Panc1 (cell line): ENCODE data around the gene SHOC1. TPM values are rescaled to one million over a fixed set of nuclear protein-coding genes. Genes with fewer than 3 reads are reported as not detected.
"Not testable (repeated sequence)": the region's sequence is repeated elsewhere in the genome, so short reads cannot be mapped to it uniquely, and the experiment has no call there.

Experiments used
- ATAC-seq: fragments of 200-7000 bp; cut with Tn5 transposase; 2 replicates; pipeline ENCODE4 v1.9.1; 2020; ENCODE audit warnings: mild to moderate bottlenecking, moderate library complexity
- BruUV-seq: library from RNA; stranded (reverse); fragments of 400-500 nt; replicated peaks from 2 replicates; lab custom pipeline; 2021; lab: Mats Ljungman, UMichigan
- CTCF ChIA-PET: fragments of 300-600 bp; sonication (Branson Sonifier 250); formaldehyde crosslinking; loops from one replicate; lab custom pipeline; 2022; ENCODE audit warnings: antibody characterized with exemption; lab: Charles Lee
- POLR2A ChIA-PET: fragments of 300-600 bp; sonication (Branson Sonifier 250); formaldehyde crosslinking; loops from one replicate; lab custom pipeline; 2022; ENCODE audit warnings: antibody characterized with exemption; lab: Charles Lee
- DNase-seq: peaks from one replicate; pipeline ENCODE4 v3.0.0-alpha.2; 2010; ENCODE audit warnings: low read depth, low spot score
- H3K27ac ChIP-seq: 2 replicates; pipeline ENCODE4 v1.5.1; 2011; ENCODE audit warnings: mild to moderate bottlenecking, low read length, inconsistent platforms
- H3K27me3 ChIP-seq: fragments of 200-500 bp; sonication (Bioruptor generic); 2 replicates; pipeline ENCODE4 v1.6.0; 2014; ENCODE audit warnings: low read length, inconsistent platforms; ENCODE audit not compliant: control insufficient read depth, insufficient read depth
- H3K36me3 ChIP-seq: fragments of 200-500 bp; sonication (Bioruptor generic); 2 replicates; pipeline ENCODE4 v1.5.1; 2014; ENCODE audit warnings: inconsistent platforms, mild to moderate bottlenecking, low read length, moderate library complexity; ENCODE audit not compliant: control insufficient read depth, insufficient read depth
- H3K4me1 ChIP-seq: 2 replicates; pipeline ENCODE4 v1.5.1; 2011; ENCODE audit warnings: inconsistent platforms, mild to moderate bottlenecking, low read length, moderate library complexity; ENCODE audit not compliant: control insufficient read depth, insufficient read depth
- H3K4me3 ChIP-seq, 2 experiments: 2 replicates each; pipeline ENCODE4 v1.5.1; 2011 to 2012; ENCODE audit warnings: low read depth in 2 of 2, low read length in 2 of 2, mild to moderate bottlenecking in 2 of 2, inconsistent platforms in 1 of 2, moderate library complexity in 1 of 2
- H3K9me3 ChIP-seq: fragments of 200-500 bp; sonication (Bioruptor generic); 2 replicates; pipeline ENCODE4 v1.5.1; 2014; ENCODE audit warnings: low read depth, mild to moderate bottlenecking, inconsistent platforms, low read length, moderate library complexity; ENCODE audit not compliant: control insufficient read depth, insufficient read depth
- POLR2AphosphoS5 ChIP-seq: IDR thresholded peaks from 2 replicates; pipeline ENCODE4 v1.6.1; 2012; ENCODE audit warnings: mild to moderate bottlenecking, low read depth, low read length, moderate library complexity
- SIN3A ChIP-seq: IDR thresholded peaks from 2 replicates; pipeline ENCODE4 v1.6.1; 2012; ENCODE audit warnings: low read depth, mild to moderate bottlenecking, low read length, moderate library complexity, borderline replicate concordance; ENCODE audit not compliant: insufficient read depth
- TCF7L2 ChIP-seq: IDR thresholded peaks from 2 replicates; pipeline ENCODE4 v1.6.1; 2011; ENCODE audit warnings: mild to moderate bottlenecking, low read depth, low read length, inconsistent platforms
- in situ Hi-C: cut with HindIII; loops from 2 replicates; pipeline ENCODE4 v1.10.0; 2016; ENCODE audit warnings: low sequenced_read_pairs, low pct_unique_long_range_greater_than_20kb
- intact Hi-C: fragments of 100-400 bp; cut with micrococcal nuclease; formaldehyde crosslinking; loops from one replicate; pipeline ENCODE4 v1.10.0; 2022; ENCODE audit not compliant: unreplicated experiment
- total RNA-seq: library from RNA; stranded (reverse); gene quantifications from one replicate; pipeline ENCODE4 v1.2.1, GENCODE V29; 2021; ENCODE audit not compliant: unreplicated experiment
- TF ChIP-seq, protein P1 (sequence below): fragments of 450-650 bp; IDR thresholded peaks from 2 replicates; pipeline ENCODE4 v1.5.1; 2017; ENCODE audit warnings: mild to moderate bottlenecking
- TF ChIP-seq, protein P2 (sequence below), 2 experiments: IDR thresholded peaks; 2 replicates each; pipeline ENCODE4 v1.6.1; 2011 to 2012; ENCODE audit warnings: low read depth in 2 of 2, control low read depth in 1 of 2, low read length in 1 of 2, mild to moderate bottlenecking in 1 of 2, moderate library complexity in 1 of 2; ENCODE audit not compliant: insufficient read depth in 1 of 2

Gene SHOC1
- total RNA-seq, 1 experiment from 2014 or later = 0.10 TPM

DNA sequence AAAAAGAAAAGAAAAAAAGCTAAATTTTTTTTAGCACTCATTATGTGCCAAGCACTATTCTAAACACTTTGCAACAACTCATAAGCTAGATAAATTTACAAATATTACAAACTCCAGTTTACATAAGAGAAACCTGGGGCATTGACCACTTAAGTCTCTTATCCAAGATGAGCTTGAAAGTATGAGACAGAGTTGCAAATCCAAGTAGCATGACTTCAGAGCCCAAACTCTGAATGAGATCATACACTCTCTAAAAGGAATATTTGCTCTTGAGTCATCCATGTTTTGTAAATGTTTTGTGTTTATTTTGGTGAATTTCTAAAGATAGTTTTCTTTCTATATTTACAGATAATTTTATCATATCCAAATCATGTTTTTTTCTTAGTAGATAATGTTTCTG is 4.0 kb upstream of the SHOC1 start:
- Histone ChIP-seq H3K9me3 (no peaks in the 10 kb centered on the region), H3K27ac (no peak overlapping the region), H3K27me3 (no peaks in the 10 kb centered on the region), H3K4me3 (no peak overlapping the region), H3K4me1 (no peaks in the 10 kb centered on the region), H3K36me3 (no peaks in the 10 kb centered on the region; the same call in 1 of the 2 replicates)
- ChIA-PET CTCF (no interaction called here), POLR2A (no interaction called here)
- peak; percentile 66 for DNase-seq
- in situ Hi-C loops = no loop called here
- BruUV-seq = no TSS peak
- no peak for TF ChIP-seq POLR2AphosphoS5
- TF ChIP-seq, protein P1, sequence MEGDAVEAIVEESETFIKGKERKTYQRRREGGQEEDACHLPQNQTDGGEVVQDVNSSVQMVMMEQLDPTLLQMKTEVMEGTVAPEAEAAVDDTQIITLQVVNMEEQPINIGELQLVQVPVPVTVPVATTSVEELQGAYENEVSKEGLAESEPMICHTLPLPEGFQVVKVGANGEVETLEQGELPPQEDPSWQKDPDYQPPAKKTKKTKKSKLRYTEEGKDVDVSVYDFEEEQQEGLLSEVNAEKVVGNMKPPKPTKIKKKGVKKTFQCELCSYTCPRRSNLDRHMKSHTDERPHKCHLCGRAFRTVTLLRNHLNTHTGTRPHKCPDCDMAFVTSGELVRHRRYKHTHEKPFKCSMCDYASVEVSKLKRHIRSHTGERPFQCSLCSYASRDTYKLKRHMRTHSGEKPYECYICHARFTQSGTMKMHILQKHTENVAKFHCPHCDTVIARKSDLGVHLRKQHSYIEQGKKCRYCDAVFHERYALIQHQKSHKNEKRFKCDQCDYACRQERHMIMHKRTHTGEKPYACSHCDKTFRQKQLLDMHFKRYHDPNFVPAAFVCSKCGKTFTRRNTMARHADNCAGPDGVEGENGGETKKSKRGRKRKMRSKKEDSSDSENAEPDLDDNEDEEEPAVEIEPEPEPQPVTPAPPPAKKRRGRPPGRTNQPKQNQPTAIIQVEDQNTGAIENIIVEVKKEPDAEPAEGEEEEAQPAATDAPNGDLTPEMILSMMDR = no peak
- TF ChIP-seq, protein P2, sequence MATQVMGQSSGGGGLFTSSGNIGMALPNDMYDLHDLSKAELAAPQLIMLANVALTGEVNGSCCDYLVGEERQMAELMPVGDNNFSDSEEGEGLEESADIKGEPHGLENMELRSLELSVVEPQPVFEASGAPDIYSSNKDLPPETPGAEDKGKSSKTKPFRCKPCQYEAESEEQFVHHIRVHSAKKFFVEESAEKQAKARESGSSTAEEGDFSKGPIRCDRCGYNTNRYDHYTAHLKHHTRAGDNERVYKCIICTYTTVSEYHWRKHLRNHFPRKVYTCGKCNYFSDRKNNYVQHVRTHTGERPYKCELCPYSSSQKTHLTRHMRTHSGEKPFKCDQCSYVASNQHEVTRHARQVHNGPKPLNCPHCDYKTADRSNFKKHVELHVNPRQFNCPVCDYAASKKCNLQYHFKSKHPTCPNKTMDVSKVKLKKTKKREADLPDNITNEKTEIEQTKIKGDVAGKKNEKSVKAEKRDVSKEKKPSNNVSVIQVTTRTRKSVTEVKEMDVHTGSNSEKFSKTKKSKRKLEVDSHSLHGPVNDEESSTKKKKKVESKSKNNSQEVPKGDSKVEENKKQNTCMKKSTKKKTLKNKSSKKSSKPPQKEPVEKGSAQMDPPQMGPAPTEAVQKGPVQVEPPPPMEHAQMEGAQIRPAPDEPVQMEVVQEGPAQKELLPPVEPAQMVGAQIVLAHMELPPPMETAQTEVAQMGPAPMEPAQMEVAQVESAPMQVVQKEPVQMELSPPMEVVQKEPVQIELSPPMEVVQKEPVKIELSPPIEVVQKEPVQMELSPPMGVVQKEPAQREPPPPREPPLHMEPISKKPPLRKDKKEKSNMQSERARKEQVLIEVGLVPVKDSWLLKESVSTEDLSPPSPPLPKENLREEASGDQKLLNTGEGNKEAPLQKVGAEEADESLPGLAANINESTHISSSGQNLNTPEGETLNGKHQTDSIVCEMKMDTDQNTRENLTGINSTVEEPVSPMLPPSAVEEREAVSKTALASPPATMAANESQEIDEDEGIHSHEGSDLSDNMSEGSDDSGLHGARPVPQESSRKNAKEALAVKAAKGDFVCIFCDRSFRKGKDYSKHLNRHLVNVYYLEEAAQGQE (IDR thresholded peaks at IDR 0.05; ENCODE audit: insufficient read depth in 1 of 2, low read depth in 2 of 2, low read length in 1 of 2) = no peak
- no peak for TF ChIP-seq TCF7L2
- TF ChIP-seq SIN3A = no peak
- intact Hi-C loops = no loop called here
- ATAC-seq = no peak

DNA sequence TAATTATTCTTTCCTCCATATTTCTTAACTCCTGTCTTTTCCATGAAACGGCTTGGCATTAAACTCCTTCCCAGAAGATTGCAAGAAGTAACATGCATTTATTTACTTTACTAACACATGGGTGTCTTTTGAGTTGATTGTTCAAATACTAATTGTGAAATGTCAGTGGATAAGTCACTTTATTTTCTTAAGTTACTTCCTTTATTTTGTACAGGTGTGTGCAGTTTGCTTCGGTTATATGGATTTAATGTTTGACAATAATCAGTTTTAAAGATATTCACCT is 761 bp upstream of the SHOC1 start:
- BruUV-seq = no TSS peak
- H3K27me3 ChIP-seq = no peaks in the 10 kb centered on the region
- TF ChIP-seq, protein P1 = no peak
- TF ChIP-seq, protein P2 (IDR thresholded peaks at IDR 0.05; ENCODE audit: insufficient read depth in 1 of 2, low read depth in 2 of 2, low read length in 1 of 2) = no peak
- TF ChIP-seq POLR2AphosphoS5 (no peak), TCF7L2 (no peak), SIN3A (no peak)
- no peaks in the 10 kb centered on the region for H3K4me1 ChIP-seq
- no peaks in the 10 kb centered on the region; the same call in 1 of the 2 replicates for H3K36me3 ChIP-seq
- in situ Hi-C loops = no loop called here
- ChIA-PET POLR2A (no interaction called here), CTCF (no interaction called here)
- no peak overlapping the region for H3K27ac ChIP-seq
- ATAC-seq = no peak
- H3K4me3 ChIP-seq = no peak overlapping the region
- intact Hi-C loops = no loop called here
- no peak for DNase-seq
- H3K9me3 ChIP-seq = no peaks in the 10 kb centered on the region

DNA sequence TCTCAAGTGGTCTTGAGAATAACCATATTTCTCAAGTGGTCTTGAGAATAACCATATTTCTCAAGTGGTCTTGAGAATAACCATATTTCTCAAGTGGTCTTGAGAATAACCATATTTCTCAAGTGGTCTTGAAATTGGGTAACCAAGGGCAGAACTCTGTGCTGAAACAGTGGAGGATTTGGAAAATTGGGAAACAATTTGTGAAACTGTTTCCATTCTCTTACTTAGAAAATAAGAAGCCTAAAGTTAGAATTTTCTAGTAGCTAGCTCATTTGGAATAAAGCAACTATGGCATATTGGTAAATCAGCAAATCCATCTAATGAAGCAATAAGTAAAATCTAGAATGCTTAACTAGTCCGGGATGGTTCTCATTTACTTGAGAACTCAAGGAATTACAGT is 2.9 kb downstream of the SHOC1 start:
- intact Hi-C loops, H3K4me3 ChIP-seq, H3K4me1 ChIP-seq, H3K9me3 ChIP-seq, H3K36me3 ChIP-seq, CTCF ChIA-PET, in situ Hi-C loops, H3K27me3 ChIP-seq, POLR2A ChIA-PET, BruUV-seq, H3K27ac ChIP-seq, DNase-seq, ATAC-seq: not testable (repeated sequence)
